Measurements from ENCODE around the gene ZNF367. TPM values are rescaled to one million over a fixed set of nuclear protein-coding genes. Genes with fewer than 3 reads are reported as not detected.
"Not testable (repeated sequence)": the region's sequence is repeated elsewhere in the genome, so short reads cannot be mapped to it uniquely, and the experiment has no call there.

ZNF367 gene
- polyA plus RNA-seq, 3 donors = 7.6 to 9.2 (median 8.6) TPM

GRCh38 chr9:96408409-96409280 lies 9.5 kb downstream of the ZNF367 start:
- no peak for DNase-seq

- no peak for DNase-seq
These were observed 17.8 kb downstream of the ZNF367 start for GRCh38 chr9:96400132-96400910.

GRCh38 chr9:96399325-96399633 lies 18.9 kb downstream of the ZNF367 start:
- DNase-seq = no peak

DNA sequence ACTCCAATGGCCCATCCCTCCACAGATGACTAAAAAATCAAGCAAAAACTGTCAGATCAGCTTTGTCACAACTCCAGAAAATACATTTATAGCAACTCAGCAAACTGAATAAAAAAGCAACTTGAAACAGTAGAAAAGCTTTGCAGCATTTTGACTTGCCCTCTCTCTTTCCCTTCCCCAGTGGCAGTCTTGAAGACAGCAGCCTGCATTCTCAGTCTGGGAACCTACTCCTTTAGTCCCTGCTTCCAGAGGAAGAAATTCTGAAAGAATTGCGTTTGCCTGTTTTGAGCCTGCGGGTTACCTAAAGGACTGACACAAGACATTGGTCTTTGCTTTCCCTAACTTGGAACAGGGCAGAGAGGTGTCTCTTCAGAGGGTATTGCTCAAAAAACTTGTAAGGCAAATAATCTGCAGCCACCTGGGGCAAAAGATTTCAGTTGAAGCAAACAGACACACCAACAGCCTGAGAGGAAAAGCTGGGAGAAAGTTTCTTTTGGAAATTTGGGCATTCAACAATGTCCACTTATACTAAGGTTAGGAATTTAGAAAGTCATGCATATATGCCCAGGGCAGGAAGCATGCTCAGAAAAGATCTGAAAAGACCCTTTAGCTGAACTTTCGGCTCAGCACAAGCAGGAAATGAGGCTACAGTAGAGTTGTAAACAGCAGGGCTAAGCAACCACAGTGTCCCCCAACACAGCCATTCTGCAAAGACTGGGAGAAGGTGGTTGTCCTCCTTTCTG lies 19.4 kb downstream of the ZNF367 start:
- no peak for DNase-seq

GRCh38 chr9:96395964-96396363 lies 22.2 kb downstream of the ZNF367 start:
- no peak for DNase-seq

- no peak for DNase-seq
These were observed 23.2 kb downstream of the ZNF367 start for GRCh38 chr9:96394832-96395496.

GRCh38 chr9:96392263-96392662 lies 25.9 kb downstream of the ZNF367 start:
- no peak for DNase-seq

DNA sequence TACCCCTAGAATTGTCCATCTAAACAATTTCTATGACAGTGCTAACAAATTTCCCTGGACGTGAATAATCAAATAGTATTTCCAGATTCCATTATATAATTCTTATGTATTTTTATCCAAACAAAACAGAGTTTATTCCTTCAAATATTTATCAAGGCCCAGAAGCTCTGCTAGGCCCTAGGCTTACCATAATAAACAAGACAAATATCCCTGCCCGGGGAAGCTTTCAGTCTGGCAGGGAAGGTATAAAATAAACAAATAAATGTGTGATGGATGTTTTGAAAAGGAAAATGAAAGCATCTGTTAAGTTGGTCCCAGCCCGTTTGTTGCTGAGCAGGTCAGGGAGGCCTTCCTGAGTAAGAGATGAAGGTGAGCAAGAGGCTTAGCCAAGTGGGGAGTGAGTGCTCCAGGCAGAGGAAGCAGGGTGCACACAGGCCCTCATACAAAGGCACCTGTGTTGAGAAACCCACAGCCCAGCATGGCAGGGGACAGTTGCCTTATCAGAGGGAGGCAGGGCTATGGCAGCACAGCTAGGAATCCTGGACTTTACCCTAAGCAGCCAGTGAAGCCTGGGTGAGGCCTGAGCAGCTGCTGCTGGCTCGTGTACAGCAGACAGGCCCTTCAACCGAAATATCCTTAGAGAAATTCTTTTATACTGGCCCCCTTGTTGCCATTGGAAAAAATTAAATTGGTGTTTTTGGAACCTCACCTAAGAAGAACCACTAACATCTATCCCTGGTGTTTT lies 27.0 kb downstream of the ZNF367 start:
- DNase-seq = no peak

DNA sequence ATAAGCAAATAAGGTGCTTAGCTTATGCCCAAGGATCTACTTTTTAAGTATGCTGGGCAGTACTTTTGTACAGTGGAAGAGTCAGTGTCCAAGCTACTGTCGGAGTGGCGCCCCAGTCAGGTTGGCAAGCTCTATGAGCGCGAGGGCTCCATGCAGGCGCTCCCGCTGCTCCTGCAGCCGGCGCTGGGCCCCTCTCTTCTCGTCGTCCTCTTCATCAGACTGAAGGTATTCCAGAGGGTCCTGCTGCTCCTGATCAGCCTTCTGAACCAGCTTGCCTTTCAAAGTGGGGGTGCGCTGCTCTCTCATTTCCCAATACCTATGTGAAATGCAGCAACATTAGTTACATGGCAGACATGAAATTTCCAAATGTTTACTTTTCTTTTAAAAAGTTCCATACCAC lies 30.0 kb downstream of the ZNF367 start:
- DNase-seq = no peak

- DNase-seq = no peak
These were observed 32.0 kb downstream of the ZNF367 start for GRCh38 chr9:96386157-96386556.

- DNase-seq = peak; percentile 57
These were observed 34.8 kb downstream of the ZNF367 start, which contains the start of gene SLC35D2 for GRCh38 chr9:96383165-96383942. Gene SLC35D2 (minus strand): TSS chr9:96383711. CDS start chr9:96383634, 77 bp downstream.

DNA sequence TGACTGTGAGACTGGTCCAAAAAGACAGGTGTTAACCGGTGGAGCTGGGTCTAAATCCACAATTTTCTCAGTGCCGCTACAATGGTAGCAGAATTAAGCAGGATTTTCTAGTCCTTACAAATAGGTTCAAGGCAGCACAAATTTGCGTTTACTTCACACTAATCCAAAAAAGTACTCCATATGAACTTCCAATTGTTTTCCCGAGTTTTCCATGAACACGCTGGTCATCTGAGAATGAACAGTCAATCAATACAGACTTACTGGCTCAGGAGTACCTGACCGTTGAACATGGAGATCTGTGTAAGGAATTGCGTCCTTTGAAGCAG lies 35.4 kb downstream of the ZNF367 start:
- DNase-seq = no peak

DNA sequence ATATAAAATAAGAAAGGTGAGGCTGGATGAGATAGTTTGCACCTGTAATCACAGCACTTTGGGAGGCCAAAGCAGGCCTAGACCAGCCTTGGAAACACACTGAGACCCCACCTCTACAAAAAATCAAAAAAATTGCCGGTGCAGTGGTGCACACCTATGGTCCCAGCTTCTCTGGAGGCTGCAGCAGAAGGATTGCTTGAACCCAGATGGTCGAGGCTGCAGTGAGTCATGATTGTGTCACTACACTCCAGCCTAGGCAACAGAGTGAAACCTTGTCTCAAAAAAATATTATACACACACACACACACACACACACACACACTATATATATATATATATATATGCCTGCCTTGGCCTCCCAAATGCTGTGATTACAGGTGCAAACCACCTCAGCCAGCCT lies 36.0 kb downstream of the ZNF367 start:
- no peak for DNase-seq

DNA sequence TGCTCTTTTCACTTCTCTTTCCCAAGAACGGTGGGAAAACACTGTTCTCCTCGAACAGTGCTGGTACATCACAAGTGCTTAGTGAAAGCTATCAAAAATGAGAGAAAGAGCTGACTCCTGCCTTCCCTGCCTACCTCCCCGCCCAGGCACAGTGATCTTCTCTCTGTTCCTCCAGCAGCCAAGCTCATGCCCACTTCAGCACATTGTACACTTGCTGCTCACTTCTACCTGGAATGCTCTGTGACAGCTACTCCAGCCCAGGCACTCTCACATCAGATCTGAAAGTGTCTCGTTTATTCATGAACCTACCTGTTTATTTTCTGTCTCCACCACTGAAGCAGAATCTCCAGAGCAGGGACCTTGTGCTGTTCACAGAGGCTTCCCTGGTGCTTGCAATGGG lies 36.5 kb downstream of the ZNF367 start:
- DNase-seq = no peak

- no peak for DNase-seq
These were observed 37.0 kb downstream of the ZNF367 start for GRCh38 chr9:96381125-96381524.

DNA sequence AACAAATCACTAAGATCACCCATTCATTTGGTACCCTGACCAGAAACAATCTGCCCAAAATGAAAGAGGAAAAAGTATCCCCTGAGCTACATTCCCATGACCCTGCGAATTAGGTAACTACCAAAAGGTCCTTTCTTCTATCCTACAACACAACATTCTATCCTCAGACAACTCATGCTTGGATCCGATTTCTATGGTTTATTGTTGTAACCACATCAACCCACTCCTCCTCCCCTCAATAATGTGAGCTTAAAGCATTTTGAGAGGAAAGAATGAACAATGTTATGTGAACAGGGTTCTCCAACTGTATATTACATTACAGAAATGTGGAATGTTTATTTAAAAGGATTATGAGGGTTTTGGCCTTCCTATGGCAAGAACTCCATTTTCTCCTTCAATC lies 38.7 kb downstream of the ZNF367 start:
- no peak for DNase-seq

GRCh38 chr9:96378187-96378586 lies 40.0 kb downstream of the ZNF367 start:
- no peak for DNase-seq

DNA sequence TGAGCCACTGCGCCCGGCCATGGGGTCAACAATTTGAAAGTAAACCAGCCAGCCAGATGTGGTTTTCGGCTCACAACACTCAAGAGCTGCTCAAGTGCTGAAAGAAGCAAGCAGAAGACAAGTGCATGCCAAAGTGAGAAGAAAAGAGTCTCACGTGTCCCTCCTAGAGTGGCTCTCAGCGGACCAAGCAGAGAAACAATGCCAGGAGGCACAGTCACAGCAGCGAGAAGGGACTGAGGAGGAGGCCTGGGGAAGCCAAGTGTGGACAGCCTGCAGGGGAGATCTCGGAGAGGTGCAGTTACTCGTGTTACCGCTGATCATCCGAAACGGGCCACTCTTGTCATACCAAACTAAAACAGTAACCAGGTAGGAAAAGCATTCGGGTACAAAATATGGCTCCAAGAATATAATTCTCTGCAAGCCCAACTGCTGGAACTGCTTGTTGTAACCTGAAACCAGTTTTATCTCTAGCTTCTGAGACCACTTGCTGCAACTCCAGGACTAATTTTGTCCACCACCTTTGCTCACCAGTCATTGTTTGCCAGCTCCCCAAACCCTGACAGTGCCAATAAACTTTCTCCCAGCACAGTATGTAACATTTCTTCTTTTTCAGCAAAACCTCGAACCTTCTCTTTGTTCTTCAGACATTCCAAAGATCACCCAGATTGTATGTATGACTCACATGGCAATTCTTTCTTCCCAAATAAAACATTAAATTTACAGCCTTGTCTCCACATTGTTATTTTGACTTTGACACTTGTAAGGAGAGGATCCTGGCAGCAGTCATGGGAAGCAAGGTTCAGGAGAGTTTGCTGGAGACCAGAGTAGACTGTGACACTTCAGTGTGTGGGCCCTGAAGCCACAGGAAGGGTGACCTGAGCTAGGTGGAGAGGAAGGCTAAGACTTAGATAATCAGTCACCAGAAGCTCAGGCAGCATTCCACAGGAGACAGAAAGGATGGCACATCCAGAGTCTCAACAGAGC lies 41.0 kb downstream of the ZNF367 start:
- peak; percentile 22 for DNase-seq

GRCh38 chr9:96375507-96375906 lies 42.7 kb downstream of the ZNF367 start:
- DNase-seq = not testable (repeated sequence)
